GM12892 (cell line): Measurements from ENCODE around the gene TPRX1.

Experiments used
- POLR2A ChIP-seq: IDR thresholded peaks from 2 replicates; pipeline ENCODE4 v1.6.1; 2011; ENCODE audit warnings: low read depth, low read length, control low read depth
- POLR2AphosphoS5 ChIP-seq: IDR thresholded peaks from 2 replicates; pipeline ENCODE4 v1.6.1; 2011; ENCODE audit warnings: low read depth, low read length, control low read depth
- TAF1 ChIP-seq: IDR thresholded peaks from 2 replicates; pipeline ENCODE4 v1.6.1; 2011; ENCODE audit warnings: low read depth, mild to moderate bottlenecking, control low read depth, low read length, borderline replicate concordance

DNA sequence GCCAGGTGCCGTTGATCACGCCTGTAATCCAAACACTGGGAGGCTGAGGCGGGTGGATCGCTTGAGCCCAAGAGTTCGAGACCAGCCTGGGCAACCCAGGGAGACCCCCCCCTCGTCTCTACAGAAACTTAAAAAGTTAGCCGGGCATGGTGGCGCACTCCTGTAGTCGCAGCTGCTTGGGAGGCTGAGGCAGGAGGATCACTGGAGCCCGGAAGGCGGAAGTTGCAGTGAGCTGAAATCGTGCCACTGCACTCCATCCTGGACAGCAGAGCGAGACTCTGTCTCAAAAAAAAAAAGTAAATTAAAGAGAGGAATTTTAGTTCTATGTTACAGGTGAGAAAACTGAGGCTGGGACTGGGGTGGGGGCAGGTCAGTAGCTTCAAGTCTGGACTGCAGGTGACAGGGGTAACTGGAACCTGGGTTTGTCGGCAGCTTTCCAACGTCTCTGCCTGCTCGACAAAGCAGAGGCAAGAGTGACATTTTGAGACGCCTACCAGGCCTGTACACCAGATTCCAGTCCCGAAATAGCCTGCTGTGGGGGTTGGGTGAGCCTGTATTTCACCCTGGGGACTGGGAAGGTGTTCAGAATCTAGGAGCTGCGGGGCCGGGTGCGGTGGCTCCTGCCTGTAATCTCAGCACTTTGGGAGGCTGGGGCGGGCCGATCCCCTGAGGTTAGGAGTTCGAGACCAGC lies 24.7 kb downstream of the TPRX1 start:
- TF ChIP-seq POLR2A: no peak
- no peak for TF ChIP-seq TAF1
- no peak for TF ChIP-seq POLR2AphosphoS5
